GM04504 (cell line): ENCODE results near the gene ELANE.
"Not testable (repeated sequence)": the region's sequence is repeated elsewhere in the genome, so short reads cannot be mapped to it uniquely, and the experiment has no call there.

ENCODE experiments used
- DNase-seq: peaks from one replicate; pipeline ENCODE4 v3.0.0-alpha.2; 2012; ENCODE audit warnings: low read depth

The ELANE gene

GRCh38 chr19:842802-843179, 9.3 kb upstream of the ELANE start:
- not testable (repeated sequence) for DNase-seq

DNA sequence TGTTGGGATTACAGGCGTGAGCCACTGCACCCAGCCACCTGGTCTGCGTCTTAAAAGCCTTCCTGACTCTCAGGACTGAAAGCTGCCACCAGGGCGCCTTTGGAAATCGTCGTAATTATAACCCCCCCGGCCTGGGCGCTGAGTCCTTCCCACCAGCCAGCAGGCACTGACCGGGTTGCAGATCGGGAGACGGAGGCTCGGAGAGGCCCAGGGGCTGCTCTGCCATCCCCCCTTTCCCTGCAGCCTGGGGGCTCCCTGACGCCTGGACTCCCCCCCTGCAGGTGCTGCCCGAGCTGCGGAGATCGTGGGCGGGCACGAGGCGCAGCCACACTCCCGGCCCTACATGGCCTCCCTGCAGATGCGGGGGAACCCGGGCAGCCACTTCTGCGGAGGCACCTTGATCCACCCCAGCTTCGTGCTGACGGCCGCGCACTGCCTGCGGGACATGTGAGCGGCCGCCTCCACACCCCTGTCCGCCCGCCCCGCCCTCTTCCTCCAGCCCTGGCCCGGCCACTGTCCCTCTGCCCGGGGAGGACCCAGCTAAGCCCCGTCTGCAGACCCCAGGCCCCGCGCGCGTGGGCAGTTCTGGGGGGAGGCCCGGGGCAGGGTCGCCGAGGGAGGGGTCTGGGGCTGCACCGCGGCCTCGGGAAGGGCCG, 8.8 kb upstream of the ELANE start:
- no peak for DNase-seq

DNA sequence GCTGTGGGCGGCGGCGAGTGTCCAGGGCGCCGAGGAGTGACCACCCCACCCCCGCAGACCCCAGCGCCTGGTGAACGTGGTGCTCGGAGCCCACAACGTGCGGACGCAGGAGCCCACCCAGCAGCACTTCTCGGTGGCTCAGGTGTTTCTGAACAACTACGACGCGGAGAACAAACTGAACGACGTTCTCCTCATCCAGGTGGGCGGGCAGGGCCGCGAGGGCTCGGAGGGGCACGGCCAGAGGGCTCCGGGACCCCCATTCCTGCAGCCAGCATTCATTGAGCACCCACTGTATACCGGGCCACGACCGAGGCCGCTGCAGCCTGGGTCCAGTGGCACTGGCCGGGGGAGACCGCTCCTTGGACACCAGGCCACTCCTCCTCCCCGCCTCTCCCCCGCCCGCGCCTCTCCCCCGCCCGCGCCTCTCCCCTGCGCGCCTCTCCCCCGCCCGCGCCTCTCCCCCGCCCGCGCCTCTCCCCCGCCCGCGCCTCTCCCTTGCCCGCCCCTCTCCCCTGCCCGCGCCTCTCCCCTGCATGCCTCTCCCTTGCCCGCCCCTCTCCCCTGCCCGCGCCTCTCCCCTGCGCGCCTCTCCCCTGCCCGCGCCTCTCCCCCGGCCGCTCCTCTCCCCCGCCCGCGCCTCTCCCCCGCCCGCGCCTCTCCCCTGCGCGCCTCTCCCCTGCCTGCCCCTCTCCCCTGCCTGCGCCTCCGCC, 8.1 kb upstream of the ELANE start:
- DNase-seq, result no peak

GRCh38 chr19:844546-844971, 7.5 kb upstream of the ELANE start:
- DNase-seq, result no peak

- no peak for DNase-seq
Observed at GRCh38 chr19:845707-846521, 6.2 kb upstream of the ELANE start.

DNA sequence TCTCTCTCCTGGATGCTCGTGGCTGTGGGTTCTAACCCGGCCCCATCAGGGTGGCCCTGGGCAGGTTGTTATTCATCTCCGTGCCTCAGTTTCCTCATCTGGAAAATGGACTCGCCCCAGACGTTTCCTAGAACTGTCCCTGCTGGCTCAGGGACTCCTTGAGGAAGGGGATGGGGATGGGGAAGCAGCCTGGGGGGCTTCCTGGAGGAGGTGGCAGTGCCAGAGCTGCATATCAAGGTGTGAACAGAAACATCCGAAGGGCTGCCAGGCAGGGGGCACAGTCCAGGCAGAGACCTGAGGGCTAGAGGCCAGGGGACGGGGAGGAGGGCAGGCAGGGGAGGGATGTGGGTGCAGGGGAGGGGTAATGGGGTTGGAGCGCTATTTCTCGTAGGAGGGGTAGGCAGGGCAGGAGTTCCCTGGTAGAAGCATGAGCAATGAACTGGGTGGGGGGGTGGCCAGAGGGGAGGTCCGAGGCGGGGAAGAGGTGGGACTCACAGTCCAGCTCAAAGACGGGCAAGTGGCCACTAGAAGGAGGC, 3.6 kb upstream of the ELANE start:
- DNase-seq, result no peak

- not testable (repeated sequence) for DNase-seq
Observed at GRCh38 chr19:849195-849594, 2.9 kb upstream of the ELANE start.

GRCh38 chr19:850221-850978, 1.7 kb upstream of the ELANE start:
- peak; percentile 89 for DNase-seq

DNA sequence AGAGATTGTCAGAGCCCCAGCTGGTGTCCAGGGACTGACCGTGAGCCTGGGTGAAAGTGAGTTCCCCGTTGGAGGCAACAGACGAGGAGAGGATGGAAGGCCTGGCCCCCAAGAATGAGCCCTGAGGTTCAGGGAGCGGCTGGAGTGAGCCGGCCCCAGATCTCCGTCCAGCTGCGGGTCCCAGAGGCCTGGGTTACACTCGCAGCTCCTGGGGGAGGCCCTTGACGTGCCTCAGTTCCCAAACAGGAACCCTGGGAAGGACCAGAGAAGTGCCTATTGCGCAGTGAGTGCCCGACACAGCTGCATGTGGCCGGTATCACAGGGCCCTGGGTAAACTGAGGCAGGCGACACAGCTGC, 1.1 kb upstream of the ELANE start:
- no peak for DNase-seq

DNA sequence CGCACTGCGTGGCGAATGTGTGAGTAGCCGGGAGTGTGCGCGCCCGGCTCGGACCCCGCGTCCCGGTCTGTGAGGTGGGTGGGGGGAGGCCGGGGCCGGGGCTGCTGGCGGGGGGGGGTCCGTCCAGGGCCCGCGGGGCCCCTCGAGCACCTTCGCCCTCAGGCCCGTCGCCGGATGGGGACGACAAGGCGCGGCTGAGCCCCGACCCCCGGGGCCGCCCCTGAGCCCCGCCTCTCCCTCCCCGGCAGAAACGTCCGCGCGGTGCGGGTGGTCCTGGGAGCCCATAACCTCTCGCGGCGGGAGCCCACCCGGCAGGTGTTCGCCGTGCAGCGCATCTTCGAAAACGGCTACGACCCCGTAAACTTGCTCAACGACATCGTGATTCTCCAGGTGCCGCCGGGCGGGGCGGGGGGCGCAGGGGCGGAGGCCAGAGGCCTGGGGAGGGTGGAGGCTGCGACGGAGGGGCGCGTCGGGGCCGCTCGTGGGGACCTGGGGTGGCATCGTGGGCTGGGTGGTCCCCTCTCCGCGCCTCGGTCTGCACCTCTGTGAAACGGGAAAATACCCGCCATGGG, 997 bp downstream of the ELANE start:
- no peak for DNase-seq

DNA sequence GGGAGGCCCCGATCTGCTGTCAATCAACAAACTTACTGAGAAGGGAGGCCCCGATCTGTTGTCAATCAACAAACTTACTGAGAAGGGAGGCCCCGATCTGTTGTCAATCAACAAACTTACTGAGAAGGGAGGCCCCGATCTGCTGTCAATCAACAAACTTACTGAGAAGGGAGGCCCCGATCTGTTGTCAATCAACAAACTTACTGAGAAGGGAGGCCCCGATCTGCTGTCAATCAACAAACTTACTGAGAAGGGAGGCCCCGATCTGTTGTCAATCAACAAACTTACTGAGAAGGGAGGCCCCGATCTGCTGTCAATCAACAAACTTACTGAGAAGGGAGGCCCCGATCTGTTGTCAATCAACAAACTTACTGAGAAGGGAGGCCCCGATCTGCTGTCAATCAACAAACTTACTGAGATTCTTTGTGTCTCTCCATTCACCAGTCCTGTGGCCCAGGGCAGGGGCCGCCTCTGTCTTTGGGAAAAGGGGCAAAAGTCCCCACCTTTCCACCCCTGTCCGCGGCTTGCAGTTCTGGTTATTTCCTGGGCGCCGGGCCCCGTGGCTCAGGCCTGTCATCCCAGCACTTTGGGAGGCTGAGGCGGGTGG, 1.6 kb downstream of the ELANE start:
- not testable (repeated sequence) for DNase-seq

DNA sequence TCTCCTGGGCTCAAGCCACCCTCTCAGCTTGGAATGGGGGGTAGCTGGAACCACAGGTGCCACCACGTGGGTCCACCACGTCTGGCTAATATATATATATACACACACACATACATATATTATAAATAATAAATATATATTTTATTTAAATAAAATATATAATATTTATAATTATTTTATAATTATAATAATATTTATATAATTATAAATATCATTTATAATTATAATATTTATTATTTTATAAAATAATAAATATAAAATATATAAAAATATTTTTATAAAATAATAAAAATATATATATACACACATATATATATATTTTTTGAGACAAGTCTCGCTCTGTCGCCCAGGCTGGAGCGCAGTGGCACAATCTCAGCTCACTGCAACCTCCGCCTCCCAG, 2.4 kb downstream of the ELANE start:
- no peak for DNase-seq

DNA sequence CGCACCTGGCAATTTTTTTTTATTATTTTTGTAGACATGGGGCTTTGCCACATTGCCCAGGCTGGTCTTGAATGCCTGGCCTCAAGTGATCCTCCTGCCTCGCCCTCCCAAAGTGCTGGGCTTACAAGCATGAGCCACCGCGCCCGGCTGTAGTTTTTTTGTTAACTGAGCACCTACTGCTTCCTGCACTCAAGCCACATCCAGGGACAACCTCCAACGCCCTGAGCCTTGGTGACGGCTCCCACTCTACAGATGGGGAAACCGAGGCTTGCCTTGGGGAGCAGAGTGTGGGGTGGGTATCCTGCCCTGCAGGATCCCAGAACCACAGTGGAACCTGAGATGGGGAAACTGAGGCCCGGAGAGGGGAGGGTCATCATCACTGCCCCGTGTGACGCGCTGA, 3.0 kb downstream of the ELANE start:
- no peak for DNase-seq

- DNase-seq, result no peak
Observed at GRCh38 chr19:855566-856120, 3.5 kb downstream of the ELANE start.

- no peak for DNase-seq
Observed at GRCh38 chr19:858284-858683, 6.2 kb downstream of the ELANE start.

DNA sequence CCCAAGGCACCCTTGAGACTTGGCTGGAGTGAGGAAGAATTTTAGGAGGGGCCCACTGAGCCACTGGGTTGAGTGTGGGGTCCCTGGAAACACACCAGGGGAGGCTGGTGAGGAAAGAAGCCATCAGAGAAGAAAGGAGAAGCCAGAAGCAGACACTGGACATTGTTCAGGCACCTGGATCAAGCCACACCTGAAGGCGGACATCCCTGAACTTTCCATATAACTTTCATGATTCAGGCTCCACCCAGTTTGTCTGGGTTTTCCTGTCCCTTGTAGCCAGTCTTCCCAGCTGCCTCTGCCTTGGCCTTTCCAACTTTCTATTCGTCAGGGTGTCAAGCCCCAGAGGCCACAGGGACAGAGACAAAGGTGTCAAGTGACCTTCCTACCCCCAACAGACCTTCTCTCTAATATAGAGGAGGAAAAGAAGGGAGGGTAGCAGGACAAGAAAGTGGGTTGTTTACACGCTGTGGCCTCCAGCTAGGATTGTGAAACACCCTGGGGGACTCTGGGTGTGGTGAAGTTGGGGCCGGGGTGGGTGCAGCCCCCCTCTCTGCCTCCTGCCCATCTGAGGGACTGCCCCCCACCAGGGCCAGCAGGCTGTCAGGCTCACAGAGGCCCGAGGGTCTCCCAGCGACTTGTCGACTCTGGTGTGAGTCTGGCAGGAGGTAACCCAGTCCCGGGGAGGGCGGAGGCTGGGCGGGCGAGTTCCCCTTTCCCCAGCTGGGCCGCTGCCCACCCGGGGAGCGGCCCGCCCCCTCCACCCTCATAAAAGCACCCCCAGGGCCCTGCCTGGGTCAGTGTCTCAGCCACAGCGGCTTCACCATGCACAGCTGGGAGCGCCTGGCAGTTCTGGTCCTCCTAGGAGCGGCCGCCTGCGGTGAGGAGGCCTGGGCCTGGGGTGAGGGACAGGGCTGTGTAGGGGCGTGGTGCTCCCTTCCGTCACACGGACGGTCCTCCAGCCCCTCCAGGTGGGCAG, 7.1 kb downstream of the ELANE start, which contains the start of gene CFD:
Gene CFD (plus strand): TSS at position 797 of the 976 bp plus-strand sequence. CDS start 26 bp downstream, at position 823.
- DNase-seq, result no peak

DNA sequence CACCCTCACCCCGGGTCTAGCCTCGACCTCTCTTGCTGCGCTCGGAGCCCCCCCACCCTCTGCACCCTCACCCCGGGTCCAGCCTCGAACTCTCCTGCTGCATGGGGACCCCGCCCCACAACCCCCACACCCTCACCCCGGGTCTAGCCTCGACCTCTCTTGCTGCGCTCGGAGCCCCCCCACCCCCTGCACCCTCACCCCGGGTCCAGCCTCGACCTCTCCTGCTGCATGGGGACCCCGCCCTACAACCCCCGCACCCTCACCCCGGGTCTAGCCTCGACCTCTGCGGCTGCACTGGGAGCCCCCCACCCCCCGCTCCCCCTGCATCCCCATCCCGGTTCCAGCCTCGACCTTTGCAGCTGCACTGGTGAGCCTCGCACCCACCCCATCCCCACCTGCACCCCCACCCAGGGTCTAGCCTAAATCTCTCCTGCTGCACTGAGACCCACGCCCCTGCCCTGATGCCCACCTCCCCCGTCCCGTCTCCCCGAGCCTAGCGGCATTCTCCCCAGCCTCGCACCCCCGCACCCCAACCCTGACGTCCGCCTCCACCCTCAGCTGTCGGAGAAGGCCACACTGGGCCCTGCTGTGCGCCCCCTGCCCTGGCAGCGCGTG, 9.1 kb downstream of the ELANE start:
- no peak for DNase-seq

- no peak for DNase-seq
Observed at GRCh38 chr19:861756-862580, 9.9 kb downstream of the ELANE start.
